ENCODE results near the gene MYO1G.

DNA sequence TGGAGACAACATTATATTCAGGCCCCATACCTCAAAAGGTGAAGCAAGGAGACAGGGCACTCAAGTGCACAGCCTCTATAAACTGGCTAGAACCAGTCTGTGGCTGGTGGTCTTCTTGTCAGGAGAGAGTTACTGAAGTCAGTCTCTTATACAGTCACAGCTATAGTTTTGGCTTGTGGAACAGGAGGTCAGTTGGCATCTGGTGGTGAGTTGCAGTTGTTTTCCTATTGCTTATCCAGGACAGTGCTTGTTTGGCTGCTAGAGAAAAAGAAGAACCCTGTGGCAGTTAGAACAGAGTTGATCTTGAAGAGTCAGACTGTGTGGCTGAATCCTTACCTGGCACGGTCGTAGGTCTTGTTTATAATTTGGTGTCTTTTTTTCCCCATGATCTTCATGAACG, 38.4 kb upstream of the MYO1G start:
- TF ChIP-seq GATA3 (IDR thresholded peaks at IDR 0.05; ENCODE audit: low read depth, low read length) (no peak), GATA2 (IDR thresholded peaks at IDR 0.05; ENCODE audit: low read depth, low read length) (no peak)

Measured in SH-SY5Y (cell line).